Stimulated activated CD8-positive, alpha-beta memory T cell treated with anti-CD3 and anti-CD28 coated beads, Interleukin-12 subunit alpha, Interleukin-12 subunit beta, amount 100 ng/mL, for 4 hours (primary cell): ENCODE measurements around the gene DUSP14.

ENCODE experiments used
- DNase-seq: peaks from one replicate; pipeline ENCODE4 v3.0.0-alpha.2; 2020; ENCODE audit warnings: low read depth

DUSP14 gene

GRCh38 chr17:37562016-37562745 lies 72.5 kb downstream of the DUSP14 start:
- no peak for DNase-seq
